GM23338 (cell line): ENCODE measurements around the gene CCDC24. TPM values are rescaled to one million over a fixed set of nuclear protein-coding genes. Genes with fewer than 3 reads are reported as not detected.

Experiments
- ATAC-seq: fragments of 200-7000 bp; cut with Tn5 transposase; 3 replicates; pipeline ENCODE4 v1.9.1; 2020
- DNase-seq: peaks from one replicate; pipeline ENCODE4 v3.0.0-alpha.2; 2015; ENCODE audit warnings: low spot score
- H2AFZ ChIP-seq: fragments of 200-600 bp; sonication (generic); 2 replicates; pipeline ENCODE4 v1.8.0; 2016; ENCODE audit warnings: antibody characterized with exemption, mild to moderate bottlenecking, moderate library complexity
- H3F3A ChIP-seq: fragments of 200-600 bp; sonication (generic); replicated peaks from 2 replicates; pipeline ENCODE4 v1.8.0; 2017; ENCODE audit warnings: antibody characterized with exemption, mixed run types, low read depth
- H3K27ac ChIP-seq: fragments of 200-600 bp; sonication (generic); 2 replicates; pipeline ENCODE4 v1.6.1; 2016; ENCODE audit warnings: low read depth
- H3K27me3 ChIP-seq: fragments of 200-600 bp; sonication (generic); 2 replicates; pipeline ENCODE4 v1.8.0; 2016; ENCODE audit warnings: mild to moderate bottlenecking, mixed run types, moderate library complexity; ENCODE audit not compliant: insufficient read depth
- H3K36me3 ChIP-seq: fragments of 200-600 bp; sonication (generic); 2 replicates; pipeline ENCODE4 v1.8.0; 2016; ENCODE audit warnings: mild to moderate bottlenecking; ENCODE audit not compliant: insufficient read depth
- H3K4me1 ChIP-seq: fragments of 200-600 bp; sonication (generic); 2 replicates; pipeline ENCODE4 v1.8.0; 2016; ENCODE audit warnings: mild to moderate bottlenecking, moderate library complexity; ENCODE audit not compliant: insufficient read depth
- H3K4me2 ChIP-seq: fragments of 200-600 bp; sonication (generic); 2 replicates; pipeline ENCODE4 v1.7.1; 2017; ENCODE audit warnings: mixed run types
- H3K4me3 ChIP-seq: fragments of 200-600 bp; sonication (generic); 2 replicates; pipeline ENCODE4 v1.6.1; 2016; ENCODE audit warnings: mixed run types
- H3K79me2 ChIP-seq: fragments of 200-600 bp; sonication (generic); replicated peaks from 2 replicates; pipeline ENCODE4 v1.8.0; 2017; ENCODE audit warnings: mild to moderate bottlenecking; ENCODE audit not compliant: insufficient read depth
- H3K9me2 ChIP-seq: fragments of 200-600 bp; sonication (generic); 2 replicates; pipeline ENCODE4 v1.8.0; 2017; ENCODE audit not compliant: insufficient read depth
- H4K20me1 ChIP-seq: fragments of 200-600 bp; sonication (generic); replicated peaks from 2 replicates; pipeline ENCODE4 v1.8.0; 2017; ENCODE audit warnings: mild to moderate bottlenecking; ENCODE audit not compliant: insufficient read depth
- H3K27ac Mint-ChIP-seq: 2 replicates; pipeline ENCODE4 v1.8.0; 2020; ENCODE audit warnings: inconsistent platforms, mild to moderate bottlenecking, moderate library complexity, mixed read lengths
- H3K27me3 Mint-ChIP-seq: 3 replicates; pipeline ENCODE4 v1.8.0; 2022; ENCODE audit warnings: low read depth, mild to moderate bottlenecking, moderate library complexity, mixed read lengths, inconsistent platforms; ENCODE audit not compliant: insufficient read depth, poor library complexity
- H3K36me3 Mint-ChIP-seq: 3 replicates; pipeline ENCODE4 v1.8.0; 2021; ENCODE audit warnings: low read depth, mild to moderate bottlenecking, inconsistent platforms, moderate library complexity, mixed read lengths
- H3K4me1 Mint-ChIP-seq: 3 replicates; pipeline ENCODE4 v1.8.0; 2020; ENCODE audit warnings: mild to moderate bottlenecking, inconsistent platforms, mixed read lengths
- H3K4me3 Mint-ChIP-seq: 3 replicates; pipeline ENCODE4 v1.8.0; 2021; ENCODE audit warnings: moderate library complexity, mild to moderate bottlenecking, inconsistent platforms, mixed read lengths
- H3K9me3 Mint-ChIP-seq: 3 replicates; pipeline ENCODE4 v1.8.0; 2020; ENCODE audit warnings: moderate library complexity, mild to moderate bottlenecking, inconsistent platforms, mixed read lengths
- CREB1 ChIP-seq: fragments of 250-450 bp; sonication (Bioruptor Pico); IDR thresholded peaks from 2 replicates; pipeline ENCODE4 v1.5.0; 2020; ENCODE audit warnings: low read depth, mild to moderate bottlenecking, moderate library complexity
- ETS1 ChIP-seq: IDR thresholded peaks from 2 replicates; pipeline ENCODE4 v1.6.1; 2016; ENCODE audit warnings: antibody characterized with exemption
- EZH2 ChIP-seq: fragments of 200-600 bp; sonication (generic); IDR thresholded peaks from one replicate; pipeline ENCODE4 v1.8.0; 2017; ENCODE audit warnings: antibody characterized with exemption, mild to moderate bottlenecking, low read depth; ENCODE audit not compliant: unreplicated experiment
- EZH2phosphoT487 ChIP-seq: fragments of 200-600 bp; sonication (generic); IDR thresholded peaks from one replicate; pipeline ENCODE4 v1.8.1; 2018; ENCODE audit warnings: antibody characterized with exemption; ENCODE audit not compliant: unreplicated experiment
- JUNB ChIP-seq: IDR thresholded peaks from one replicate; pipeline ENCODE4 v1.6.1; 2016; ENCODE audit warnings: antibody characterized with exemption; ENCODE audit not compliant: unreplicated experiment
- POLR2AphosphoS5 ChIP-seq: IDR thresholded peaks from 2 replicates; pipeline ENCODE4 v1.6.1; 2016; ENCODE audit warnings: antibody characterized with exemption, low read depth
- REST ChIP-seq: IDR thresholded peaks from one replicate; pipeline ENCODE4 v1.6.1; 2018; ENCODE audit warnings: antibody characterized with exemption; ENCODE audit not compliant: unreplicated experiment
- STAT1 ChIP-seq: IDR thresholded peaks from one replicate; pipeline ENCODE4 v1.6.1; 2016; ENCODE audit warnings: antibody characterized with exemption; ENCODE audit not compliant: unreplicated experiment
- polyA plus RNA-seq: library from polyadenylated mRNA; unstranded; fragments of >200 nt; fragmentation: Nextera tagmentation; extraction: Ambion mirVana; gene quantifications from 2 replicates; pipeline ENCODE4 v1.2.1, GENCODE V29; 2016
- total RNA-seq: library from RNA; depleted of rRNA; stranded (reverse); fragments of >200 nt; shearing (Covaris generic); gene quantifications from 2 replicates; pipeline ENCODE4 v1.2.3, GENCODE V29; 2014

Gene CCDC24
- total and polyA plus RNA-seq, 2 experiments from 2014 or later: 8.3 to 17.2 TPM

- TF ChIP-seq REST (no peak), EZH2phosphoT487 (no peak), CREB1 (CRISPR knock-in tag) (no peak), JUNB (no peak), STAT1 (no peak), ETS1 (no peak)
These were observed 32.9 kb downstream of the CCDC24 start (continued) for GRCh38 chr1:44024031-44024902.

- no peak overlapping the region for H2AFZ ChIP-seq
- H3K9me2 ChIP-seq: no peaks in the 10 kb centered on the region
- peaks cover 9% of the 10 kb centered on the region for H3K27me3 Mint-ChIP-seq
- H4K20me1 ChIP-seq: no peaks in the 10 kb centered on the region; the same call in 1 of the 2 replicates
- no peak overlapping the region; the same call in 2 of the 3 replicates for H3K4me3 Mint-ChIP-seq
- no peak overlapping the region for H3K27ac ChIP-seq
- no peak overlapping the region for H3K27ac Mint-ChIP-seq
- H3K27me3 ChIP-seq: no peaks in the 10 kb centered on the region
- peaks cover 10% of the 10 kb centered on the region; the same call in 1 of the 2 replicates for H3F3A ChIP-seq
- H3K4me2 ChIP-seq: no peak overlapping the region
- H3K4me1 ChIP-seq: peaks cover 12% of the 10 kb centered on the region; the same call in 1 of the 2 replicates
- H3K36me3 Mint-ChIP-seq: peaks cover 68% of the 10 kb centered on the region
- TF ChIP-seq POLR2AphosphoS5 (no peak), EZH2 (no peak)
- DNase-seq: no peak
- H3K36me3 ChIP-seq: no peaks in the 10 kb centered on the region; the same call in 1 of the 2 replicates
- H3K9me3 Mint-ChIP-seq: peaks cover 4% of the 10 kb centered on the region; the same call in 1 of the 3 replicates
- H3K79me2 ChIP-seq: peaks cover 37% of the 10 kb centered on the region
- H3K4me1 Mint-ChIP-seq: peaks cover 36% of the 10 kb centered on the region
- ATAC-seq: no peak
- H3K4me3 ChIP-seq: no peak overlapping the region
These were observed 33.6 kb downstream of the CCDC24 start for GRCh38 chr1:44024903-44025525.
